HepG2 (cell line): ENCODE results near the gene CCDC88B. TPM values are rescaled to one million over a fixed set of nuclear protein-coding genes. Genes with fewer than 3 reads are reported as not detected.

Source experiments
- AHR ChIP-seq: IDR thresholded peaks from 2 replicates; pipeline ENCODE4 v1.6.1; 2018; ENCODE audit warnings: missing genetic modification reagents, missing compliant biosample characterization
- FOXC1 ChIP-seq: sonication (generic); formaldehyde crosslinking; IDR thresholded peaks from 2 replicates; pipeline ENCODE4 v1.8.0; 2022; ENCODE audit warnings: mild to moderate bottlenecking, missing genetic modification reagents, borderline replicate concordance
- LCORL ChIP-seq, 2 experiments: fragments of 450-650 bp in 1 of 2; sonication (generic) in 1 of 2; formaldehyde crosslinking in 1 of 2; IDR thresholded peaks; 2 replicates each; pipeline versions ENCODE4 v1.5.0 to v1.6.1; 2017 to 2020; ENCODE audit warnings: antibody characterized with exemption in 1 of 2, missing genetic modification reagents in 1 of 2
- MBD4 ChIP-seq: IDR thresholded peaks from 2 replicates; pipeline ENCODE4 v1.6.1; 2012; ENCODE audit warnings: low read length, inconsistent platforms, borderline replicate concordance
- NCOA2 ChIP-seq: sonication (generic); formaldehyde crosslinking; IDR thresholded peaks from 2 replicates; pipeline ENCODE4 v1.8.0; 2022; ENCODE audit warnings: inconsistent platforms
- PAX8 ChIP-seq: sonication (generic); formaldehyde crosslinking; IDR thresholded peaks from 2 replicates; pipeline ENCODE4 v1.8.0; 2022; ENCODE audit warnings: mild to moderate bottlenecking, missing genetic modification reagents, borderline replicate concordance
- PHF21A ChIP-seq: sonication (generic); formaldehyde crosslinking; IDR thresholded peaks from 2 replicates; pipeline ENCODE4 v1.5.0; 2020; ENCODE audit warnings: mild to moderate bottlenecking, missing genetic modification reagents
- RAD21 ChIP-seq: fragments of 450-650 bp; formaldehyde crosslinking; IDR thresholded peaks from 2 replicates; pipeline ENCODE4 v1.5.0; 2020; ENCODE audit warnings: mild to moderate bottlenecking
- SRF ChIP-seq: IDR thresholded peaks from 2 replicates; pipeline ENCODE4 v1.6.1; 2011; ENCODE audit warnings: mild to moderate bottlenecking, low read depth, low read length, moderate library complexity
- ZBTB3 ChIP-seq: sonication (generic); formaldehyde crosslinking; IDR thresholded peaks from 2 replicates; pipeline ENCODE4 v1.4.0; 2020; ENCODE audit warnings: low read depth, mild to moderate bottlenecking, moderate library complexity, missing genetic modification reagents, borderline replicate concordance
- ZFAT ChIP-seq: sonication (generic); formaldehyde crosslinking; conservative IDR thresholded peaks from 2 replicates; pipeline ENCODE4 v1.8.1; 2023; ENCODE audit warnings: missing genetic modification reagents, inconsistent platforms
- ZMAT3 ChIP-seq: sonication (generic); formaldehyde crosslinking; conservative IDR thresholded peaks from 2 replicates; pipeline ENCODE4 v1.7.0; 2021; ENCODE audit warnings: missing genetic modification reagents
- ZMYM3 ChIP-seq: sonication (generic); formaldehyde crosslinking; IDR thresholded peaks from 2 replicates; pipeline ENCODE4 v1.5.1; 2020; ENCODE audit warnings: mild to moderate bottlenecking, missing genetic modification reagents
- ZNF232 ChIP-seq: sonication (generic); formaldehyde crosslinking; IDR thresholded peaks from 2 replicates; pipeline ENCODE4 v1.4.0; 2020; ENCODE audit warnings: missing genetic modification reagents, borderline replicate concordance
- ZNF549 ChIP-seq: sonication (generic); formaldehyde crosslinking; IDR thresholded peaks from 2 replicates; pipeline ENCODE4 v1.5.0; 2020; ENCODE audit warnings: missing genetic modification reagents
- ZNF562 ChIP-seq: sonication (generic); formaldehyde crosslinking; IDR thresholded peaks from 2 replicates; pipeline ENCODE4 v1.8.0; 2022; ENCODE audit warnings: missing genetic modification reagents, borderline replicate concordance
- ZNF747 ChIP-seq: sonication (generic); formaldehyde crosslinking; IDR thresholded peaks from 2 replicates; pipeline ENCODE4 v1.8.1; 2023; ENCODE audit warnings: missing genetic modification reagents, mild to moderate bottlenecking, borderline replicate concordance
- polyA plus RNA-seq, 8 experiments: library from polyadenylated mRNA; depleted of rRNA in 3 of 8; stranded (reverse) in 7 of 8; unstranded in 1 of 8; fragments of >200 nt; fragmentation: Illumina TruSeq in 4 of 8; extraction: Trizol in 4 of 8; gene quantifications; 2 replicates each; pipeline versions ENCODE4 v1.2.1 to v1.2.3, GENCODE V29; 2011 to 2016; ENCODE audit warnings: low read depth in 4 of 8, missing spikeins in 1 of 8, mixed read lengths in 1 of 8; ENCODE audit not compliant: insufficient read depth in 1 of 8
- total RNA-seq, 5 experiments: library from RNA; depleted of rRNA; stranded (reverse); fragments of >200 nt; fragmentation: Illumina TruSeq; extraction: Trizol; gene quantifications; 2 replicates each; pipeline ENCODE4 v1.2.3, GENCODE V29; 2016; ENCODE audit warnings: low read depth in 1 of 5
- TF ChIP-seq, protein P1 (sequence below): sonication (generic); formaldehyde crosslinking; IDR thresholded peaks from 2 replicates; pipeline ENCODE4 v1.5.0; 2020; ENCODE audit warnings: missing genetic modification reagents, mild to moderate bottlenecking, borderline replicate concordance
- TF ChIP-seq, protein P2 (sequence below): sonication (generic); formaldehyde crosslinking; IDR thresholded peaks from 2 replicates; pipeline ENCODE4 v1.5.0; 2020; ENCODE audit warnings: mild to moderate bottlenecking, missing genetic modification reagents
- TF ChIP-seq, protein P3 (sequence below): IDR thresholded peaks from 2 replicates; pipeline ENCODE4 v1.4.0; 2020; ENCODE audit warnings: mild to moderate bottlenecking, missing genetic modification reagents
- TF ChIP-seq, protein P4 (sequence below): IDR thresholded peaks from 2 replicates; pipeline ENCODE4 v1.6.1; 2016; ENCODE audit warnings: missing compliant biosample characterization, missing genetic modification reagents, borderline replicate concordance
- TF ChIP-seq, protein P5 (sequence below): IDR thresholded peaks from 2 replicates; pipeline ENCODE4 v1.6.1; 2016; ENCODE audit warnings: mild to moderate bottlenecking, missing biosample characterization, missing genetic modification reagents

Gene CCDC88B
- total and polyA plus RNA-seq, 2 of the 13 experiments (the other 11 are each of a cell fraction or from before 2014, with no cell fraction given) = 3.6 to 4.8 TPM

DNA sequence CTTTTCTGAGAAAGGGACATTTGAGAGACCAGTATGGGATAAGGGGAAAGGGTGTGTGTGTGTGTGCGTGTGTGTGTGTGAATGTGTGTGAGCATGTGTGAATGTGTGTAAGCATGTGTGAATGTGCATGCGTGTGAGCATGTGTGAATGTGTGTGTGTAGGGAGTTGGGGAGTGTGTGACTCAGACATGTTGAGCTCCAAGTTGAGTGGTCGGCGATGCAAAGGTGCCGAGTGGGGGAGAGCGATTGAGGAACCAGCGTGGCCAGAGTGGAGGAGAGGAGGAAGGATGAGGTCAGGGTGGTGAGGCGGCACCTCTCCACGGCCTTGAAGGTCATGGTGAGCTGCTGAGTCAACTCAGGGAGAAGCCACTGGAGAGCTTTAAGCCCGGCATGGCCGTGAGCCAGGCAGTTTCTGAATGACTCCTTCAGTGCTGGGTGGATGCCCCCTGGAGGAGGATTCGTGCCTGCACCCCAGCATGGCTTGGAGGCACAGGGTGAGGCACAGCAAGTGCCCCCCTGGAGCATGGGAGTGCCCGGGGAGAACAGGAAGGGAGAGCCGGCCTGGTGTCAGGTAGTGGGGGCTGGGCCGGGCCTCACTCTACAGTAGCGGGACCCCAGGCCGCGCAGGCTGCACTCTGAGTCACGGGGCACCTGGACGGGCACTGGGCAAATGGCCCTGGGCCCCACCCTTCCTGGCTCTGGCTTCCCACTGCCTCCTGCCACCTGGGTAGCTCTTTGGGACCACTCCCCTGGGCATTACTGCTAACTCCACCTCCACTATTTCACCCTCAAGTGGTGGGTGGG, 8.2 kb upstream of the CCDC88B start (continued):
- TF ChIP-seq MBD4 = no peak
- TF ChIP-seq ZMYM3 (CRISPR knock-in tag) = peak; percentile 51; the same call in 1 of the 2 replicates
- no peak for TF ChIP-seq ZFAT (CRISPR knock-in tag)
- no peak for TF ChIP-seq ZNF562
- TF ChIP-seq, protein P1, sequence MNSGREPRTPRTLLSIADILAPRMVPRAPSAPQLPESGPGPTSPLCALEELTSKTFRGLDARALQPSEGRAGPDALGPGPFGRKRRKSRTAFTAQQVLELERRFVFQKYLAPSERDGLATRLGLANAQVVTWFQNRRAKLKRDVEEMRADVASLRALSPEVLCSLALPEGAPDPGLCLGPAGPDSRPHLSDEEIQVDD = no peak
- no peak for TF ChIP-seq PHF21A
- TF ChIP-seq NCOA2 (CRISPR knock-in tag) = 0 out of 2 replicates have a peak, but pooled peaks have one; percentile 16
- TF ChIP-seq ZNF232 = no peak
- no peak for TF ChIP-seq ZNF747 (CRISPR knock-in tag)
- no peak for TF ChIP-seq LCORL (IDR thresholded peaks at IDR 0.05)
- peak; percentile 33; the same call in 1 of the 2 replicates for TF ChIP-seq LCORL (CRISPR knock-in tag; IDR thresholded peaks at IDR 0.05)
- TF ChIP-seq ZNF549 (CRISPR knock-in tag) = no peak
- TF ChIP-seq PAX8 (CRISPR knock-in tag) = no peak
- TF ChIP-seq SRF = no peak
- TF ChIP-seq, protein P2, sequence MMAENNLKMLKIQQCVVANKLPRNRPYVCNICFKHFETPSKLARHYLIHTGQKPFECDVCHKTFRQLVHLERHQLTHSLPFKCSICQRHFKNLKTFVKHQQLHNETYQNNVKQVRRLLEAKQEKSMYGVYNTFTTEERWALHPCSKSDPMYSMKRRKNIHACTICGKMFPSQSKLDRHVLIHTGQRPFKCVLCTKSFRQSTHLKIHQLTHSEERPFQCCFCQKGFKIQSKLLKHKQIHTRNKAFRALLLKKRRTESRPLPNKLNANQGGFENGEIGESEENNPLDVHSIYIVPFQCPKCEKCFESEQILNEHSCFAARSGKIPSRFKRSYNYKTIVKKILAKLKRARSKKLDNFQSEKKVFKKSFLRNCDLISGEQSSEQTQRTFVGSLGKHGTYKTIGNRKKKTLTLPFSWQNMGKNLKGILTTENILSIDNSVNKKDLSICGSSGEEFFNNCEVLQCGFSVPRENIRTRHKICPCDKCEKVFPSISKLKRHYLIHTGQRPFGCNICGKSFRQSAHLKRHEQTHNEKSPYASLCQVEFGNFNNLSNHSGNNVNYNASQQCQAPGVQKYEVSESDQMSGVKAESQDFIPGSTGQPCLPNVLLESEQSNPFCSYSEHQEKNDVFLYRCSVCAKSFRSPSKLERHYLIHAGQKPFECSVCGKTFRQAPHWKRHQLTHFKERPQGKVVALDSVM = no peak
- TF ChIP-seq, protein P3, sequence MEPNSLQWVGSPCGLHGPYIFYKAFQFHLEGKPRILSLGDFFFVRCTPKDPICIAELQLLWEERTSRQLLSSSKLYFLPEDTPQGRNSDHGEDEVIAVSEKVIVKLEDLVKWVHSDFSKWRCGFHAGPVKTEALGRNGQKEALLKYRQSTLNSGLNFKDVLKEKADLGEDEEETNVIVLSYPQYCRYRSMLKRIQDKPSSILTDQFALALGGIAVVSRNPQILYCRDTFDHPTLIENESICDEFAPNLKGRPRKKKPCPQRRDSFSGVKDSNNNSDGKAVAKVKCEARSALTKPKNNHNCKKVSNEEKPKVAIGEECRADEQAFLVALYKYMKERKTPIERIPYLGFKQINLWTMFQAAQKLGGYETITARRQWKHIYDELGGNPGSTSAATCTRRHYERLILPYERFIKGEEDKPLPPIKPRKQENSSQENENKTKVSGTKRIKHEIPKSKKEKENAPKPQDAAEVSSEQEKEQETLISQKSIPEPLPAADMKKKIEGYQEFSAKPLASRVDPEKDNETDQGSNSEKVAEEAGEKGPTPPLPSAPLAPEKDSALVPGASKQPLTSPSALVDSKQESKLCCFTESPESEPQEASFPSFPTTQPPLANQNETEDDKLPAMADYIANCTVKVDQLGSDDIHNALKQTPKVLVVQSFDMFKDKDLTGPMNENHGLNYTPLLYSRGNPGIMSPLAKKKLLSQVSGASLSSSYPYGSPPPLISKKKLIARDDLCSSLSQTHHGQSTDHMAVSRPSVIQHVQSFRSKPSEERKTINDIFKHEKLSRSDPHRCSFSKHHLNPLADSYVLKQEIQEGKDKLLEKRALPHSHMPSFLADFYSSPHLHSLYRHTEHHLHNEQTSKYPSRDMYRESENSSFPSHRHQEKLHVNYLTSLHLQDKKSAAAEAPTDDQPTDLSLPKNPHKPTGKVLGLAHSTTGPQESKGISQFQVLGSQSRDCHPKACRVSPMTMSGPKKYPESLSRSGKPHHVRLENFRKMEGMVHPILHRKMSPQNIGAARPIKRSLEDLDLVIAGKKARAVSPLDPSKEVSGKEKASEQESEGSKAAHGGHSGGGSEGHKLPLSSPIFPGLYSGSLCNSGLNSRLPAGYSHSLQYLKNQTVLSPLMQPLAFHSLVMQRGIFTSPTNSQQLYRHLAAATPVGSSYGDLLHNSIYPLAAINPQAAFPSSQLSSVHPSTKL (CRISPR knock-in tag) = peak; percentile 41; the same call in 1 of the 2 replicates
- no peak for TF ChIP-seq ZMAT3 (CRISPR knock-in tag)
- TF ChIP-seq AHR = no peak
- TF ChIP-seq ZBTB3 (CRISPR knock-in tag) = no peak
- TF ChIP-seq, protein P4, sequence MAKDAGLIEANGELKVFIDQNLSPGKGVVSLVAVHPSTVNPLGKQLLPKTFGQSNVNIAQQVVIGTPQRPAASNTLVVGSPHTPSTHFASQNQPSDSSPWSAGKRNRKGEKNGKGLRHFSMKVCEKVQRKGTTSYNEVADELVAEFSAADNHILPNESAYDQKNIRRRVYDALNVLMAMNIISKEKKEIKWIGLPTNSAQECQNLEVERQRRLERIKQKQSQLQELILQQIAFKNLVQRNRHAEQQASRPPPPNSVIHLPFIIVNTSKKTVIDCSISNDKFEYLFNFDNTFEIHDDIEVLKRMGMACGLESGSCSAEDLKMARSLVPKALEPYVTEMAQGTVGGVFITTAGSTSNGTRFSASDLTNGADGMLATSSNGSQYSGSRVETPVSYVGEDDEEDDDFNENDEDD (CRISPR knock-in tag) = no peak
- 0 out of 2 replicates have a peak, but pooled peaks have one; percentile 14 for TF ChIP-seq FOXC1 (CRISPR knock-in tag)
- peak; percentile 75 for TF ChIP-seq RAD21 (CRISPR knock-in tag)
- TF ChIP-seq, protein P5, sequence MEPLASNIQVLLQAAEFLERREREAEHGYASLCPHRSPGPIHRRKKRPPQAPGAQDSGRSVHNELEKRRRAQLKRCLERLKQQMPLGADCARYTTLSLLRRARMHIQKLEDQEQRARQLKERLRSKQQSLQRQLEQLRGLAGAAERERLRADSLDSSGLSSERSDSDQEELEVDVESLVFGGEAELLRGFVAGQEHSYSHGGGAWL (CRISPR knock-in tag) = peak; percentile 58; the same call in 1 of the 2 replicates
